ENCODE data around the gene BCAP31.

- TF ChIP-seq POLR2A (IDR thresholded peaks at IDR 0.05; ENCODE audit: low read depth, low read length) (no peak), TAF1 (IDR thresholded peaks at IDR 0.05; ENCODE audit: borderline replicate concordance, low read depth, low read length) (no peak), POLR2AphosphoS5 (IDR thresholded peaks at IDR 0.05; ENCODE audit: low read depth, low read length) (no peak)
Observed at GRCh38 chrX:153719701-153720100, 4.5 kb downstream of the BCAP31 start.
